HL-60 (cell line): ENCODE results near the gene ADAMTS15.

Experiments used
- POLR2AphosphoS5 ChIP-seq: IDR thresholded peaks from 2 replicates; pipeline ENCODE4 v1.6.1; 2012; ENCODE audit warnings: low read depth
- SPI1 ChIP-seq: IDR thresholded peaks from 2 replicates; pipeline ENCODE4 v1.6.1; 2012; ENCODE audit warnings: low read depth, mild to moderate bottlenecking, borderline replicate concordance
- TF ChIP-seq, protein P1 (sequence below): IDR thresholded peaks from one replicate; pipeline ENCODE4 v1.5.1; 2011; ENCODE audit warnings: low read length, control low read depth, inconsistent platforms; ENCODE audit not compliant: insufficient read depth
- TF ChIP-seq, protein P2 (sequence below): IDR thresholded peaks from 2 replicates; pipeline ENCODE4 v1.6.1; 2012; ENCODE audit warnings: low read depth; ENCODE audit not compliant: insufficient replicate concordance

DNA sequence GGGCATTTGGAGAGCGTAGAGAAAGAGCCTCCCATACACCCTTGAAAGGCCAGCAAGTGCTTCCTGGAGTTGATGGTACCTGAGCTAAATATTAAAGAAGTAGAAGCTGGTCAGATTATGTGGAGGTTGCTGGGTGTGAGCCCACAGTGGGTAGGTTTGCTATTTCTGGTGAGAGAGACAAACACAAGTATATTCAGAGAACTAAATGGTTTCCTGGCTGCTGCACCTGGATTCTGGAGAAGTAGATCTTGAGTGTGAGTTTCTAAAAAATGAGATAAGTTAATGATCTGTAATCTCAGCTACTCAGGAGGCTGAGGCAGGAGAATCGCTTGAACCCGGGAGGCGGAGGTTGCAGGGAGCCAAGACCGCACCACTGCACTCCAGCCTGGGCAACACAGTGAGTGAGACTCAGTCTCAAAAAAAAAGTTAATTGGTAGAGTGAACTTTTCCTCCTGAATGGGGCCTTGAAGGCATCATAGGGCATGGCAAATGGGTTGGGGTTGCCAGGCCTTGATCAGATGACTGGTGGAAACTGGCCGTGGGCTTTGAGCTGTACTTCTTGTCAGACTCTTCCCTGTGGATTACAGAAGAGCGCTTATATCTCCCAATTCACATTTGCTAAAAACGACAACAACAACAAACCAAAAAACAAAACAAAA lies 75.8 kb downstream of the ADAMTS15 start:
- TF ChIP-seq, protein P1, sequence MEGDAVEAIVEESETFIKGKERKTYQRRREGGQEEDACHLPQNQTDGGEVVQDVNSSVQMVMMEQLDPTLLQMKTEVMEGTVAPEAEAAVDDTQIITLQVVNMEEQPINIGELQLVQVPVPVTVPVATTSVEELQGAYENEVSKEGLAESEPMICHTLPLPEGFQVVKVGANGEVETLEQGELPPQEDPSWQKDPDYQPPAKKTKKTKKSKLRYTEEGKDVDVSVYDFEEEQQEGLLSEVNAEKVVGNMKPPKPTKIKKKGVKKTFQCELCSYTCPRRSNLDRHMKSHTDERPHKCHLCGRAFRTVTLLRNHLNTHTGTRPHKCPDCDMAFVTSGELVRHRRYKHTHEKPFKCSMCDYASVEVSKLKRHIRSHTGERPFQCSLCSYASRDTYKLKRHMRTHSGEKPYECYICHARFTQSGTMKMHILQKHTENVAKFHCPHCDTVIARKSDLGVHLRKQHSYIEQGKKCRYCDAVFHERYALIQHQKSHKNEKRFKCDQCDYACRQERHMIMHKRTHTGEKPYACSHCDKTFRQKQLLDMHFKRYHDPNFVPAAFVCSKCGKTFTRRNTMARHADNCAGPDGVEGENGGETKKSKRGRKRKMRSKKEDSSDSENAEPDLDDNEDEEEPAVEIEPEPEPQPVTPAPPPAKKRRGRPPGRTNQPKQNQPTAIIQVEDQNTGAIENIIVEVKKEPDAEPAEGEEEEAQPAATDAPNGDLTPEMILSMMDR, result no peak
- TF ChIP-seq SPI1 (no peak), POLR2AphosphoS5 (no peak)
- TF ChIP-seq, protein P2, sequence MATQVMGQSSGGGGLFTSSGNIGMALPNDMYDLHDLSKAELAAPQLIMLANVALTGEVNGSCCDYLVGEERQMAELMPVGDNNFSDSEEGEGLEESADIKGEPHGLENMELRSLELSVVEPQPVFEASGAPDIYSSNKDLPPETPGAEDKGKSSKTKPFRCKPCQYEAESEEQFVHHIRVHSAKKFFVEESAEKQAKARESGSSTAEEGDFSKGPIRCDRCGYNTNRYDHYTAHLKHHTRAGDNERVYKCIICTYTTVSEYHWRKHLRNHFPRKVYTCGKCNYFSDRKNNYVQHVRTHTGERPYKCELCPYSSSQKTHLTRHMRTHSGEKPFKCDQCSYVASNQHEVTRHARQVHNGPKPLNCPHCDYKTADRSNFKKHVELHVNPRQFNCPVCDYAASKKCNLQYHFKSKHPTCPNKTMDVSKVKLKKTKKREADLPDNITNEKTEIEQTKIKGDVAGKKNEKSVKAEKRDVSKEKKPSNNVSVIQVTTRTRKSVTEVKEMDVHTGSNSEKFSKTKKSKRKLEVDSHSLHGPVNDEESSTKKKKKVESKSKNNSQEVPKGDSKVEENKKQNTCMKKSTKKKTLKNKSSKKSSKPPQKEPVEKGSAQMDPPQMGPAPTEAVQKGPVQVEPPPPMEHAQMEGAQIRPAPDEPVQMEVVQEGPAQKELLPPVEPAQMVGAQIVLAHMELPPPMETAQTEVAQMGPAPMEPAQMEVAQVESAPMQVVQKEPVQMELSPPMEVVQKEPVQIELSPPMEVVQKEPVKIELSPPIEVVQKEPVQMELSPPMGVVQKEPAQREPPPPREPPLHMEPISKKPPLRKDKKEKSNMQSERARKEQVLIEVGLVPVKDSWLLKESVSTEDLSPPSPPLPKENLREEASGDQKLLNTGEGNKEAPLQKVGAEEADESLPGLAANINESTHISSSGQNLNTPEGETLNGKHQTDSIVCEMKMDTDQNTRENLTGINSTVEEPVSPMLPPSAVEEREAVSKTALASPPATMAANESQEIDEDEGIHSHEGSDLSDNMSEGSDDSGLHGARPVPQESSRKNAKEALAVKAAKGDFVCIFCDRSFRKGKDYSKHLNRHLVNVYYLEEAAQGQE, result no peak
